MM.1S (cell line): Measurements from ENCODE around the gene TNIP3.

Experiments used
- DNase-seq: peaks from one replicate; pipeline ENCODE4 v3.0.0-alpha.2; 2015
- H2AFZ ChIP-seq: fragments of 300-600 bp; sonication (generic); 2 replicates; pipeline ENCODE4 v1.6.0; 2016; ENCODE audit warnings: antibody characterized with exemption, low read length
- H3F3A ChIP-seq: fragments of 300-600 bp; sonication (generic); 2 replicates; pipeline ENCODE4 v1.6.1; 2016; ENCODE audit warnings: mild to moderate bottlenecking, antibody characterized with exemption, low read length, moderate library complexity, mixed read lengths; ENCODE audit not compliant: insufficient read depth
- H3K27ac ChIP-seq: fragments of 300-600 bp; sonication (generic); 2 replicates; pipeline ENCODE4 v1.5.1; 2016; ENCODE audit warnings: mild to moderate bottlenecking, low read length
- H3K27me3 ChIP-seq: fragments of 300-600 bp; sonication (generic); replicated peaks from 2 replicates; pipeline ENCODE4 v1.6.0; 2016; ENCODE audit warnings: low read length; ENCODE audit not compliant: insufficient read depth
- H3K36me3 ChIP-seq: fragments of 300-600 bp; sonication (generic); replicated peaks from 2 replicates; pipeline ENCODE4 v1.6.1; 2016; ENCODE audit warnings: mild to moderate bottlenecking, low read length, mixed read lengths; ENCODE audit not compliant: insufficient read depth
- H3K4me1 ChIP-seq: fragments of 300-600 bp; sonication (generic); 2 replicates; pipeline ENCODE4 v1.6.1; 2016; ENCODE audit warnings: low read length, mixed read lengths
- H3K4me2 ChIP-seq: fragments of 300-600 bp; sonication (generic); 2 replicates; pipeline ENCODE4 v1.6.0; 2016; ENCODE audit warnings: low read depth, low read length
- H3K4me3 ChIP-seq: fragments of 300-600 bp; sonication (generic); 2 replicates; pipeline ENCODE4 v1.5.1; 2016; ENCODE audit warnings: low read length, mixed read lengths
- H3K79me2 ChIP-seq: fragments of 300-600 bp; sonication (generic); 2 replicates; pipeline ENCODE4 v1.6.1; 2016; ENCODE audit warnings: mixed run types, low read length, mixed read lengths
- H3K9ac ChIP-seq: fragments of 300-600 bp; sonication (generic); 2 replicates; pipeline ENCODE4 v1.6.1; 2016; ENCODE audit warnings: low read length, mixed read lengths
- H3K9me2 ChIP-seq: fragments of 300-600 bp; sonication (generic); replicated peaks from 2 replicates; pipeline ENCODE4 v1.6.1; 2016; ENCODE audit warnings: mild to moderate bottlenecking, low read length, mixed read lengths; ENCODE audit not compliant: insufficient read depth
- H3K9me3 ChIP-seq: fragments of 300-600 bp; sonication (generic); replicated peaks from 2 replicates; pipeline ENCODE4 v1.6.1; 2016; ENCODE audit warnings: mild to moderate bottlenecking, low read length, mixed read lengths; ENCODE audit not compliant: insufficient read depth
- H4K20me1 ChIP-seq: fragments of 300-600 bp; sonication (generic); 2 replicates; pipeline ENCODE4 v1.6.1; 2016; ENCODE audit warnings: mild to moderate bottlenecking, low read length, moderate library complexity, mixed read lengths; ENCODE audit not compliant: insufficient read depth
- EZH2 ChIP-seq: fragments of 300-600 bp; sonication (generic); optimal IDR thresholded peaks from 2 replicates; pipeline ENCODE3; 2017; ENCODE audit warnings: low read depth, mild to moderate bottlenecking, antibody characterized with exemption, low read length, mixed read lengths
- EZH2phosphoT487 ChIP-seq: fragments of 300-600 bp; sonication (generic); IDR thresholded peaks from 2 replicates; pipeline ENCODE4 v1.6.1; 2018; ENCODE audit warnings: antibody characterized with exemption, low read length
- TF ChIP-seq, protein P1 (sequence below): fragments of 300-600 bp; sonication (generic); IDR thresholded peaks from 2 replicates; pipeline ENCODE4 v1.5.1; 2016; ENCODE audit warnings: antibody characterized with exemption, low read length, mixed read lengths

The TNIP3 gene

DNA sequence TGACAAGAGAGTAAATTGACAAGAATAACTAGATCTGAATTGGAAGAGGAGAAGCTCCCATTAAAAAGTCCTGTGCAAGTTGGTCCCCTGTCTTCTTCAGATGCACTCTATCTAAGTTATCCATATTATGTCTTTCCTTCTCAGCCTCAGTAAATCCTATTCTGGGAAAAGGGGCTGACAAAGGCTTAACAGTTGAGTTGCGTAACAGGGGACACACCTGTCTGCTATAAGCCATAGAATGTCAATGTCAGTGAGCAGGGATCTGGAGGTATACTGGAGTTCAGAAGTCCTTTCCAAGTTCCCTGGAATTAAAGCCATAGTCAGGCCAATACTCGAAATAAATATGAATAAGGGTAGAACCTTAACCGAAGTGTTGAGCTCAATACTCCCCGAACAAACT lies 26.3 kb upstream of the TNIP3 start:
- TF ChIP-seq EZH2phosphoT487 (no peak), EZH2 (no peak)
- TF ChIP-seq, protein P1, sequence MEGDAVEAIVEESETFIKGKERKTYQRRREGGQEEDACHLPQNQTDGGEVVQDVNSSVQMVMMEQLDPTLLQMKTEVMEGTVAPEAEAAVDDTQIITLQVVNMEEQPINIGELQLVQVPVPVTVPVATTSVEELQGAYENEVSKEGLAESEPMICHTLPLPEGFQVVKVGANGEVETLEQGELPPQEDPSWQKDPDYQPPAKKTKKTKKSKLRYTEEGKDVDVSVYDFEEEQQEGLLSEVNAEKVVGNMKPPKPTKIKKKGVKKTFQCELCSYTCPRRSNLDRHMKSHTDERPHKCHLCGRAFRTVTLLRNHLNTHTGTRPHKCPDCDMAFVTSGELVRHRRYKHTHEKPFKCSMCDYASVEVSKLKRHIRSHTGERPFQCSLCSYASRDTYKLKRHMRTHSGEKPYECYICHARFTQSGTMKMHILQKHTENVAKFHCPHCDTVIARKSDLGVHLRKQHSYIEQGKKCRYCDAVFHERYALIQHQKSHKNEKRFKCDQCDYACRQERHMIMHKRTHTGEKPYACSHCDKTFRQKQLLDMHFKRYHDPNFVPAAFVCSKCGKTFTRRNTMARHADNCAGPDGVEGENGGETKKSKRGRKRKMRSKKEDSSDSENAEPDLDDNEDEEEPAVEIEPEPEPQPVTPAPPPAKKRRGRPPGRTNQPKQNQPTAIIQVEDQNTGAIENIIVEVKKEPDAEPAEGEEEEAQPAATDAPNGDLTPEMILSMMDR: no peak
- H3K79me2 ChIP-seq: no peaks in the 10 kb centered on the region
- peak overlapping the region; percentile 34; the same call in 1 of the 2 replicates for H3K27ac ChIP-seq
- H3K27me3 ChIP-seq: no peaks in the 10 kb centered on the region
- H3K4me2 ChIP-seq: peak overlapping the region; percentile 59
- no peak overlapping the region for H3K9ac ChIP-seq
- no peak overlapping the region for H3K4me3 ChIP-seq
- DNase-seq: no peak
- H4K20me1 ChIP-seq: no peaks in the 10 kb centered on the region
- H3K9me3 ChIP-seq: no peaks in the 10 kb centered on the region
- H3F3A ChIP-seq: peaks cover 9% of the 10 kb centered on the region
- H2AFZ ChIP-seq: no peak overlapping the region
- peaks cover 30% of the 10 kb centered on the region for H3K4me1 ChIP-seq
- H3K36me3 ChIP-seq: no peaks in the 10 kb centered on the region
- H3K9me2 ChIP-seq: no peaks in the 10 kb centered on the region

DNA sequence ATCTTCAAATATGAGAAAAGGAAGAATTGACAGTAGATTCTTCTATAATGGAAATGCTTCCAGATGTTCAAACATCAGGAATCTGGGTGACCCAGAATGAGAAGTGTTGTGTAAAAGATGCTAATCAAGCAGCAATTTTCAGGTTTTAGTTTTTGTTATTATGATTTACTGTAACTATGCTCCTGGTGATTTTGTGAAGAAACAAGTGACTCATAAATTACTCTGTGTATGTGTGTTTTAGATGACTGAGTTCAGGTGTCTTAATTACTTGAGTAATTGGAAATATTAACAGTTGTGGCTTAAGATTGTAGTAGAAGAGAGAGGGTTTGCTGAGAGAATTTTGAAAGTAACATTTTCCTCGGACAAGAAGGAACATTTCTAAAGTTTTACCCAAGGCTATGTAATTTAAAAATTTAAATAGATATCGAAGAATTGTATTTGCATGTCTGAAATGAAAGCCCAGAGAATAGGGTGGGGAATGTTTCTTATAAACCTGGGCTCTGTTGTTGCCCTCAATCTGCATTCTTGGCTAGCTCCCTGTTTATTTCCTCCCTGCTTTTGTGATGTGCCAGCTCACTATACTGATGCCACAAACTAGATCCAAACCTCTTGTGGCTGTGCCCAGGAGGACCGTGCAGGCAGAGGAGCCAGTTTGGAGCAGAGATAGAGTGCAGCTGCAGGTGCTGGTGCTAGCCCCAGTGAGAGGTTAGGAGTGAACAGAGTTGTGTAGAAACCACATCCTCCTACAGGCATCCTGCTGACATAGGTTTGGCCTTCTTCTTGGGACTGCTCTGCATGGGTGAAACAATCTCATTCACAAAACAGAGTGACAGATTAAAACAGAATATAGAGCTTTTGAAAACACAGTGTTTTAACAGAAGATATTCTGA lies 25.4 kb upstream of the TNIP3 start:
- Histone ChIP-seq H3K27ac (peak overlapping the region; percentile 34; the same call in 1 of the 2 replicates), H2AFZ (peak overlapping the region; percentile 29; the same call in 1 of the 2 replicates), H3K36me3 (no peaks in the 10 kb centered on the region), H3F3A (peaks cover 9% of the 10 kb centered on the region), H3K9me3 (no peaks in the 10 kb centered on the region), H3K4me3 (peak overlapping the region; percentile 13; the same call in 1 of the 2 replicates), H3K4me1 (peaks cover 30% of the 10 kb centered on the region), H4K20me1 (no peaks in the 10 kb centered on the region), H3K9me2 (no peaks in the 10 kb centered on the region), H3K9ac (peak overlapping the region; percentile 11; the same call in 1 of the 2 replicates), H3K79me2 (no peaks in the 10 kb centered on the region), H3K27me3 (no peaks in the 10 kb centered on the region), H3K4me2 (peak overlapping the region; percentile 59)
- TF ChIP-seq EZH2 (no peak), EZH2phosphoT487 (no peak)
- TF ChIP-seq, protein P1: no peak
- peak; percentile 88 for DNase-seq

DNA sequence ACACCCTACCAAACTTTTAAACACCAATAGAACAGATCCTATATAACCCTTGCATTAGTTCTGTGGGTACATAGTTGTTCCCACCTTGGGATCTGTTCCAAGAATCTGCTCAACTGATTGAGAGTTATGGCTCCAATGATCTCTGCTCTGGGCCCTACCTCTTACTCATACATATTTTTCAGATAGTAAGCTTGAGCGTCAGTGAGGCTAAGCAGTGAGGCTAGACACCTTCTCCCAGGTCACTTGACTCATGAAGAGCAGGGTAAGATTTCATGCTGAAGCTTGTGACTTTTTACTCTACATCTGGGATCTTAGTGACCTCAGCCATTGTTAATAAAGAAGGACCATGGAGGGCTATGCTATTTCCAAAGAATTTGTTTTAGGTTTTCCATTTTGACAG lies 23.1 kb upstream of the TNIP3 start:
- no peaks in the 10 kb centered on the region for H4K20me1 ChIP-seq
- no peak for DNase-seq
- H3F3A ChIP-seq: peaks cover 9% of the 10 kb centered on the region
- no peaks in the 10 kb centered on the region for H3K27me3 ChIP-seq
- H2AFZ ChIP-seq: no peak overlapping the region
- H3K9me3 ChIP-seq: no peaks in the 10 kb centered on the region
- no peak overlapping the region for H3K9ac ChIP-seq
- H3K4me1 ChIP-seq: peaks cover 32% of the 10 kb centered on the region
- no peaks in the 10 kb centered on the region for H3K9me2 ChIP-seq
- TF ChIP-seq EZH2 (no peak), EZH2phosphoT487 (no peak)
- TF ChIP-seq, protein P1: no peak
- no peaks in the 10 kb centered on the region for H3K36me3 ChIP-seq
- no peaks in the 10 kb centered on the region for H3K79me2 ChIP-seq
- H3K27ac ChIP-seq: no peak overlapping the region
- no peak overlapping the region for H3K4me2 ChIP-seq
- no peak overlapping the region for H3K4me3 ChIP-seq
